ACC112 (cell line): ENCODE results near the gene APIP.

ENCODE experiments used
- H2AFZ ChIP-seq: fragments of 200-600 bp; sonication (generic); one replicate; pipeline ENCODE4 v1.6.0; 2017; ENCODE audit warnings: antibody characterized with exemption, low read length; ENCODE audit not compliant: unreplicated experiment
- H3K27ac ChIP-seq: fragments of 200-600 bp; sonication (generic); 2 replicates; pipeline ENCODE4 v1.5.1; 2014; ENCODE audit warnings: low read depth, mild to moderate bottlenecking, antibody characterized with exemption, low read length, moderate library complexity
- H3K27me3 ChIP-seq: fragments of 200-600 bp; sonication (generic); 2 replicates; pipeline ENCODE4 v1.6.1; 2014; ENCODE audit warnings: mild to moderate bottlenecking, antibody characterized with exemption, low read length, moderate library complexity, mixed read lengths; ENCODE audit not compliant: insufficient read depth
- H3K36me3 ChIP-seq: fragments of 200-600 bp; sonication (generic); 2 replicates; pipeline ENCODE4 v1.6.1; 2016; ENCODE audit warnings: mild to moderate bottlenecking, antibody characterized with exemption, low read length, moderate library complexity, mixed read lengths; ENCODE audit not compliant: insufficient read depth
- H3K4me1 ChIP-seq: fragments of 200-600 bp; sonication (generic); one replicate; pipeline ENCODE4 v1.6.1; 2016; ENCODE audit warnings: low read length, mixed read lengths; ENCODE audit not compliant: insufficient read depth, unreplicated experiment, control insufficient read depth
- H3K4me3 ChIP-seq: fragments of 200-600 bp; sonication (generic); 2 replicates; pipeline ENCODE4 v1.5.1; 2014; ENCODE audit warnings: mild to moderate bottlenecking, low read depth, low read length
- H3K79me2 ChIP-seq: fragments of 200-600 bp; sonication (generic); one replicate; pipeline ENCODE4 v1.6.0; 2016; ENCODE audit warnings: low read length; ENCODE audit not compliant: control insufficient read depth, unreplicated experiment, insufficient read depth

The APIP gene

GRCh38 chr11:34944692-34945091 is 28.5 kb upstream of the APIP start:
- Histone ChIP-seq H3K27ac (no peak overlapping the region), H3K79me2 (peaks cover 23% of the 10 kb centered on the region), H3K4me3 (no peak overlapping the region), H3K27me3 (no peaks in the 10 kb centered on the region), H3K4me1 (no peaks in the 10 kb centered on the region), H2AFZ (no peak overlapping the region), H3K36me3 (peaks cover 41% of the 10 kb centered on the region)

DNA sequence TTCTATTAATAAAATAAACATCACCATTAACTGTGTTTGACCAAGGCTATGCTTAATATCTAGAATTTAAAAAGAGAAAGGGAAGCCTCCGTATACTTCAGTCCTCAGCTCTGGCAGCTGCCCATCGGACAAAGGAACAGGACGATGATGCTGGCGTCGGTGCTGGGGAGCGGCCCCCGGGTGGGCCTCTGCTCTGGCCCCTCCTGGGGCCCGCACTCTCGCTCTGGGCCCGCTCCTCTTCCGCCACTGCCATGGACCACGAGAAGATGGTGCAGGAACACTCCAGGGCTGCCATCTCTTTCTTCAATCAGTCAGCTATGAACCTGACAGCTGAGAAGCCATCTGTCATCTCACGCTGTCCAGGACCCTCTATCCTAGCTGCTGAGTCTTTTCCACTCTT is 25.5 kb upstream of the APIP start:
- Histone ChIP-seq H3K27me3 (no peaks in the 10 kb centered on the region), H2AFZ (no peak overlapping the region), H3K79me2 (peaks cover 26% of the 10 kb centered on the region), H3K4me1 (no peaks in the 10 kb centered on the region), H3K27ac (no peak overlapping the region), H3K4me3 (no peak overlapping the region), H3K36me3 (peaks cover 29% of the 10 kb centered on the region)

GRCh38 chr11:34940026-34940677 is 24.0 kb upstream of the APIP start:
- Histone ChIP-seq H3K79me2 (peaks cover 20% of the 10 kb centered on the region), H3K36me3 (peaks cover 29% of the 10 kb centered on the region)

GRCh38 chr11:34938611-34939010 is 22.4 kb upstream of the APIP start:
- Histone ChIP-seq H3K36me3 (peaks cover 27% of the 10 kb centered on the region), H2AFZ (no peak overlapping the region), H3K4me1 (no peaks in the 10 kb centered on the region), H3K79me2 (peaks cover 23% of the 10 kb centered on the region), H3K27ac (no peak overlapping the region), H3K4me3 (no peak overlapping the region), H3K27me3 (no peaks in the 10 kb centered on the region)

More at GRCh38 chr11:34940026-34940677, 24.0 kb upstream of the APIP start:
- H3K4me1 ChIP-seq, result no peaks in the 10 kb centered on the region
- no peaks in the 10 kb centered on the region for H3K27me3 ChIP-seq
- H3K4me3 ChIP-seq, result no peak overlapping the region
- no peak overlapping the region for H2AFZ ChIP-seq
- H3K27ac ChIP-seq, result no peak overlapping the region

- no peak overlapping the region for H3K4me3 ChIP-seq
- H3K4me1 ChIP-seq, result no peaks in the 10 kb centered on the region
- H3K36me3 ChIP-seq, result peaks cover 25% of the 10 kb centered on the region
- H3K27me3 ChIP-seq, result no peaks in the 10 kb centered on the region
- H3K79me2 ChIP-seq, result peaks cover 20% of the 10 kb centered on the region
- no peak overlapping the region for H2AFZ ChIP-seq
- H3K27ac ChIP-seq, result no peak overlapping the region
Measured at GRCh38 chr11:34936945-34937629, 20.9 kb upstream of the APIP start.

GRCh38 chr11:34929794-34930763 is 13.9 kb upstream of the APIP start:
- Histone ChIP-seq H3K27ac (no peak overlapping the region), H3K79me2 (peaks cover 70% of the 10 kb centered on the region), H3K27me3 (no peaks in the 10 kb centered on the region), H3K36me3 (peaks cover 17% of the 10 kb centered on the region), H2AFZ (no peak overlapping the region), H3K4me1 (peaks cover 12% of the 10 kb centered on the region), H3K4me3 (no peak overlapping the region)

- Histone ChIP-seq H2AFZ (no peak overlapping the region), H3K4me3 (no peak overlapping the region), H3K27ac (no peak overlapping the region), H3K27me3 (no peaks in the 10 kb centered on the region), H3K79me2 (peaks cover 74% of the 10 kb centered on the region), H3K36me3 (peaks cover 14% of the 10 kb centered on the region), H3K4me1 (peaks cover 12% of the 10 kb centered on the region)
Measured at GRCh38 chr11:34928960-34929680, 12.9 kb upstream of the APIP start.

DNA sequence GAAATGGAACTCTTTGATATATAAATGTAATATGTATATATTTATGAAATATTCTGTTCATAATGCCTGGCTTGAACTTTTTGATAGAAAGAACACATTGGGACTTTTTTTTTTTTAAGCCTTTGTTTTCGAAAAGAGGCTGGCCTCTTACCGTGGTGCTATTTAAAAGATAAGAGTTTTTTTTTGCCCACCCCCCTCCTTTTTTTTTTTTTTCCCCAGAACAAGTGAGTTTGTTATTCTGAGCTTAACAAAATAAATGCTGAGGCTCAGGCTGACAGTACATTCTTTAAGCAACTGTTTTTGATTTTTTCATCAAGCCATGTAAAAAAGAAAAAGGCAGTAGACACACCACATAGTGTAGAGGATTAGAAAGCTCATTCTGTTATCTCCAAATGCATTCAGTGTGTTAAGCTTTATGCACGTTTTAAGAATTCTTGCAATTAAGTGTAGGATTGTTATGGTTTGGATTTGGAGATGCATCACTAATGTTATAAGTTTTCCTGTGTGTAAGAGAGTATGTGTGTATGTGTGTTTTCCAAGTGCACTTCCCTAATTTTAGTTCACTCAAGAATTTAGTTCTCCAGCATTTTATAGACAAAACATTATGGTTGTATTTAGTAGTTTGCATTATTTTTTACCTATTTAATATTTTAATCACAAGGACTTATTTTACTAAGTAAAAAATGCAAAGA is 12.2 kb upstream of the APIP start:
- peaks cover 17% of the 10 kb centered on the region for H3K4me1 ChIP-seq
- H3K79me2 ChIP-seq, result peaks cover 76% of the 10 kb centered on the region

GRCh38 chr11:34926831-34927132 is 10.6 kb upstream of the APIP start:
- Histone ChIP-seq H2AFZ (no peak overlapping the region), H3K79me2 (peaks cover 87% of the 10 kb centered on the region), H3K27me3 (no peaks in the 10 kb centered on the region), H3K4me3 (no peak overlapping the region), H3K4me1 (peaks cover 17% of the 10 kb centered on the region), H3K27ac (peak overlapping the region; percentile 25), H3K36me3 (no peaks in the 10 kb centered on the region; the same call in 1 of the 2 replicates)

More for the DNA sequence above, 12.2 kb upstream of the APIP start:
- H3K27ac ChIP-seq, result no peak overlapping the region
- H3K36me3 ChIP-seq, result peaks cover 11% of the 10 kb centered on the region
- H3K27me3 ChIP-seq, result no peaks in the 10 kb centered on the region
- H2AFZ ChIP-seq, result no peak overlapping the region
- H3K4me3 ChIP-seq, result no peak overlapping the region
